GM12878 (cell line): ENCODE data around the gene FGFBP3.

ENCODE experiments used
- CREB1 ChIP-seq: IDR thresholded peaks from 2 replicates; pipeline ENCODE4 v1.6.1; 2012; ENCODE audit warnings: low read depth, mild to moderate bottlenecking, inconsistent platforms
- CTCF ChIP-seq, 3 experiments: IDR thresholded peaks in 2 of 3; conservative IDR thresholded peaks in 1 of 3; 2 replicates each; pipeline ENCODE4 v1.5.1; 2011; ENCODE audit warnings: low read depth in 3 of 3, low read length in 3 of 3, mild to moderate bottlenecking in 3 of 3, control low read depth in 2 of 3, moderate library complexity in 2 of 3, inconsistent platforms in 1 of 3, mixed read lengths in 1 of 3; ENCODE audit not compliant: control insufficient read depth in 2 of 3, insufficient read depth in 1 of 3; ENCODE audit errors: extremely low read depth in 1 of 3
- HCFC1 ChIP-seq: fragments of 150-350 bp; IDR thresholded peaks from 2 replicates; pipeline ENCODE4 v1.6.1; 2014; ENCODE audit warnings: low read length
- HDAC6 ChIP-seq: fragments of 200-600 bp; sonication (generic); IDR thresholded peaks from one replicate; pipeline ENCODE4 v1.8.0; 2017; ENCODE audit warnings: antibody characterized with exemption; ENCODE audit not compliant: unreplicated experiment
- POLR2A ChIP-seq: IDR thresholded peaks from 2 replicates; pipeline ENCODE4 v1.6.1; 2011; ENCODE audit warnings: low read depth, mild to moderate bottlenecking, low read length
- POLR2AphosphoS5 ChIP-seq: IDR thresholded peaks from 2 replicates; pipeline ENCODE4 v1.6.1; 2011; ENCODE audit warnings: mild to moderate bottlenecking, low read length, inconsistent platforms
- USF1 ChIP-seq: IDR thresholded peaks from 2 replicates; pipeline ENCODE4 v1.6.1; 2011; ENCODE audit warnings: borderline replicate concordance, low read depth, mild to moderate bottlenecking, moderate library complexity, mixed read lengths, low read length; ENCODE audit not compliant: insufficient read depth; ENCODE audit errors: extremely low read length
- ZNF274 ChIP-seq: IDR thresholded peaks from one replicate; pipeline ENCODE4 v1.8.0; 2011; ENCODE audit not compliant: insufficient read length, insufficient read depth

- TF ChIP-seq ZNF274 (no peak), HCFC1 (no peak), HDAC6 (no peak), CTCF (IDR thresholded peaks at IDR 0.05 in 2 of 3, conservative IDR thresholded peaks at IDR 0.05 in 1 of 3; ENCODE audit: control insufficient read depth in 2 of 3, extremely low read depth in 1 of 3, insufficient read depth in 1 of 3, low read depth in 3 of 3, low read length in 3 of 3) (no peak), CREB1 (no peak), POLR2A (no peak), POLR2AphosphoS5 (no peak), USF1 (no peak)
Measured at GRCh38 chr10:91875779-91876178, 33.5 kb downstream of the FGFBP3 start.
